ENCODE measurements around the gene CLEC20A.

Gene CLEC20A

GRCh38 chr1:178496410-178497135 is at the start of gene CLEC20A:
Gene CLEC20A, minus strand, starts transcription at chr1:178496964. Its CDS starts 25 bp downstream, at chr1:178496939.
- DNase-seq (ENCODE audit: low spot score): no peak

- no peak for DNase-seq (ENCODE audit: low spot score)
Observed at GRCh38 chr1:178544531-178544930, 47.8 kb upstream of the CLEC20A start.

GRCh38 chr1:178543290-178543607 is 46.5 kb upstream of the CLEC20A start:
- DNase-seq (ENCODE audit: low spot score): no peak

- DNase-seq (ENCODE audit: low spot score): peak; percentile 83
Observed at GRCh38 chr1:178542554-178543289, 46.0 kb upstream of the CLEC20A start.

- no peak for DNase-seq (ENCODE audit: low spot score)
Observed at GRCh38 chr1:178541829-178542553, 45.2 kb upstream of the CLEC20A start.

- DNase-seq (ENCODE audit: low spot score): no peak
Observed at GRCh38 chr1:178541379-178541778, 44.6 kb upstream of the CLEC20A start.

- peak; percentile 81 for DNase-seq (ENCODE audit: low spot score)
Observed at GRCh38 chr1:178540646-178541045, 43.9 kb upstream of the CLEC20A start.

- DNase-seq (ENCODE audit: low spot score): no peak
Observed at GRCh38 chr1:178540204-178540603, 43.4 kb upstream of the CLEC20A start.

- no peak for DNase-seq (ENCODE audit: low spot score)
Observed at GRCh38 chr1:178539291-178539690, 42.5 kb upstream of the CLEC20A start.

GRCh38 chr1:178538192-178538916 is 41.6 kb upstream of the CLEC20A start:
- DNase-seq (ENCODE audit: low spot score): peak; percentile 68

- DNase-seq (ENCODE audit: low spot score): no peak
Observed at GRCh38 chr1:178537382-178538090, 40.8 kb upstream of the CLEC20A start.

GRCh38 chr1:178536844-178537371 is 40.1 kb upstream of the CLEC20A start:
- DNase-seq (ENCODE audit: low spot score): peak; percentile 96

GRCh38 chr1:178536329-178536728 is 39.6 kb upstream of the CLEC20A start:
- DNase-seq (ENCODE audit: low spot score): no peak

- DNase-seq (ENCODE audit: low spot score): no peak
Observed at GRCh38 chr1:178534137-178534868, 37.5 kb upstream of the CLEC20A start.

GRCh38 chr1:178533121-178533946 is 36.6 kb upstream of the CLEC20A start:
- no peak for DNase-seq (ENCODE audit: low spot score)

GRCh38 chr1:178532392-178532791 is 35.6 kb upstream of the CLEC20A start:
- DNase-seq (ENCODE audit: low spot score): peak; percentile 86

GRCh38 chr1:178531887-178532286 is 35.1 kb upstream of the CLEC20A start:
- DNase-seq (ENCODE audit: low spot score): no peak

GRCh38 chr1:178530502-178530901 is 33.7 kb upstream of the CLEC20A start:
- DNase-seq (ENCODE audit: low spot score): no peak

GRCh38 chr1:178530037-178530402 is 33.3 kb upstream of the CLEC20A start:
- peak; percentile 92 for DNase-seq (ENCODE audit: low spot score)

Data from AG08395 (cell line).